GM23248 (cell line): ENCODE data around the gene RPL15. TPM values are rescaled to one million over a fixed set of nuclear protein-coding genes. Genes with fewer than 3 reads are reported as not detected.

Experiments
- DNase-seq: peaks from one replicate; pipeline ENCODE4 v3.0.0-alpha.2; 2015
- H2AFZ ChIP-seq: fragments of 200-600 bp; sonication (generic); 2 replicates; pipeline ENCODE4 v1.6.1; 2016; ENCODE audit warnings: antibody characterized with exemption
- H3F3A ChIP-seq: fragments of 200-600 bp; sonication (generic); 2 replicates; pipeline ENCODE4 v1.6.1; 2016; ENCODE audit warnings: mild to moderate bottlenecking, antibody characterized with exemption, mixed run types; ENCODE audit not compliant: insufficient read depth
- H3K27ac ChIP-seq: fragments of 200-600 bp; sonication (generic); 2 replicates; pipeline ENCODE4 v1.5.1; 2016; ENCODE audit warnings: mild to moderate bottlenecking
- H3K27me3 ChIP-seq: fragments of 200-600 bp; sonication (generic); replicated peaks from 2 replicates; pipeline ENCODE4 v1.6.1; 2016; ENCODE audit warnings: mild to moderate bottlenecking; ENCODE audit not compliant: insufficient read depth
- H3K36me3 ChIP-seq: fragments of 200-600 bp; sonication (generic); 2 replicates; pipeline ENCODE4 v1.6.1; 2016; ENCODE audit warnings: low read depth, mild to moderate bottlenecking
- H3K4me1 ChIP-seq: fragments of 200-600 bp; sonication (generic); 2 replicates; pipeline ENCODE4 v1.6.1; 2016; ENCODE audit warnings: mild to moderate bottlenecking; ENCODE audit not compliant: insufficient read depth
- H3K4me2 ChIP-seq: fragments of 200-600 bp; sonication (generic); one replicate; pipeline ENCODE4 v1.6.1; 2016; ENCODE audit warnings: mild to moderate bottlenecking; ENCODE audit not compliant: unreplicated experiment
- H3K4me3 ChIP-seq: fragments of 200-600 bp; sonication (generic); 2 replicates; pipeline ENCODE4 v1.5.1; 2016; ENCODE audit warnings: mild to moderate bottlenecking
- H3K79me2 ChIP-seq: fragments of 200-600 bp; sonication (generic); 2 replicates; pipeline ENCODE4 v1.6.1; 2016; ENCODE audit warnings: mild to moderate bottlenecking; ENCODE audit not compliant: insufficient read depth
- H3K9ac ChIP-seq: fragments of 200-600 bp; sonication (generic); 2 replicates; pipeline ENCODE4 v1.6.1; 2016; ENCODE audit warnings: mild to moderate bottlenecking
- H3K9me2 ChIP-seq: fragments of 200-600 bp; sonication (generic); 2 replicates; pipeline ENCODE4 v1.6.1; 2016; ENCODE audit warnings: mixed run types, mild to moderate bottlenecking, moderate library complexity; ENCODE audit not compliant: insufficient read depth
- H3K9me3 ChIP-seq: fragments of 200-600 bp; sonication (generic); one replicate; pipeline ENCODE4 v1.6.1; 2017; ENCODE audit warnings: low read depth
- H4K20me1 ChIP-seq: fragments of 200-600 bp; sonication (generic); 2 replicates; pipeline ENCODE4 v1.6.0; 2016; ENCODE audit not compliant: insufficient read depth
- EZH2 ChIP-seq: fragments of 200-600 bp; sonication (generic); IDR thresholded peaks from 2 replicates; pipeline ENCODE4 v1.6.1; 2018; ENCODE audit warnings: antibody characterized with exemption, mild to moderate bottlenecking; ENCODE audit not compliant: insufficient read depth, poor library complexity, severe bottlenecking
- EZH2phosphoT487 ChIP-seq: fragments of 200-600 bp; sonication (generic); IDR thresholded peaks from 2 replicates; pipeline ENCODE4 v1.6.1; 2018; ENCODE audit warnings: antibody characterized with exemption, moderate library complexity, mild to moderate bottlenecking, low read depth; ENCODE audit not compliant: insufficient read depth
- WGBS, 2 experiments: methylation state at CpG; one replicate each; pipeline ENCODE4 v1.1.6; 2015 to 2017; ENCODE audit warnings: low lambda C conversion rate in 2 of 2, low coverage in 1 of 2; ENCODE audit errors: missing lambda C conversion rate in 2 of 2; 5-methylcytosine and 5-hydroxymethylcytosine counted together
- in situ Hi-C: fragments of 300-500 bp; cut with MboI; formaldehyde crosslinking; loops from 2 replicates; pipeline ENCODE4 v1.15.0; 2020
- polyA plus RNA-seq: library from polyadenylated mRNA; unstranded; fragments of >200 nt; fragmentation: Nextera tagmentation; extraction: Ambion mirVana; gene quantifications from 2 replicates; pipeline ENCODE4 v1.2.1, GENCODE V29; 2016
- total RNA-seq: library from RNA; depleted of rRNA; stranded (reverse); fragments of >200 nt; shearing (Covaris generic); gene quantifications from 2 replicates; pipeline ENCODE4 v1.2.3, GENCODE V29; 2014

Gene RPL15
- total and polyA plus RNA-seq, 2 experiments from 2014 or later = 1,685 to 2,236 TPM

- H3K9me3 ChIP-seq = no peaks in the 10 kb centered on the region
- no peaks in the 10 kb centered on the region for H3K36me3 ChIP-seq
- H3K9me2 ChIP-seq = no peaks in the 10 kb centered on the region
- H3K4me2 ChIP-seq = peak overlapping the region; percentile 75
- H3K27ac ChIP-seq = no peak overlapping the region
- H4K20me1 ChIP-seq = no peaks in the 10 kb centered on the region
- WGBS, 2 experiments = 19% methylated on average over 13 of the region's 13 CpGs
- H2AFZ ChIP-seq = peak overlapping the region; percentile 76
- no peak for DNase-seq
- peaks cover 22% of the 10 kb centered on the region for H3K4me1 ChIP-seq
- H3F3A ChIP-seq = peaks cover 22% of the 10 kb centered on the region
- H3K9ac ChIP-seq = peak overlapping the region; percentile 91
- no peak for TF ChIP-seq EZH2phosphoT487
- no peak for TF ChIP-seq EZH2
- peaks cover 21% of the 10 kb centered on the region for H3K79me2 ChIP-seq
- peak overlapping the region; percentile 69 for H3K4me3 ChIP-seq
- no peaks in the 10 kb centered on the region for H3K27me3 ChIP-seq
- in situ Hi-C loops = no loop called here
These were observed 27.3 kb downstream of the RPL15 start for GRCh38 chr3:23944007-23944783.

- Histone ChIP-seq H3K36me3 (no peaks in the 10 kb centered on the region), H3K4me3 (peak within 1 kb of the TSS; percentile 80), H3K4me1 (peaks cover 24% of the 10 kb centered on the region), H3K9me2 (no peaks in the 10 kb centered on the region), H2AFZ (peak within 1 kb of the TSS; percentile 76), H3F3A (peaks cover 22% of the 10 kb centered on the region), H3K4me2 (peak within 1 kb of the TSS; percentile 87), H3K9me3 (no peaks in the 10 kb centered on the region), H3K79me2 (peaks cover 29% of the 10 kb centered on the region), H3K9ac (peak within 1 kb of the TSS; percentile 91), H3K27ac (peak within 1 kb of the TSS; percentile 87), H4K20me1 (0 out of 2 replicates have a peak, but pooled peaks cover 2% of the 10 kb centered on the region), H3K27me3 (no peaks in the 10 kb centered on the region)
- in situ Hi-C loops = no loop called here
- 0 to 1% methylated on average over 19 to 50 of the region's 88 CpGs for WGBS, 2 experiments
- peak; percentile 95 for DNase-seq
- TF ChIP-seq EZH2 (no peak), EZH2phosphoT487 (no peak)
These were observed 28.1 kb downstream of the RPL15 start, which contains the start of gene NR1D2 for GRCh38 chr3:23944861-23945662. Gene NR1D2, plus strand, starts transcription at chr3:23945286. Its CDS starts 293 bp downstream, at chr3:23945579.

GRCh38 chr3:23945663-23945912 lies 28.7 kb downstream of the RPL15 start:
- TF ChIP-seq EZH2 (no peak), EZH2phosphoT487 (no peak)
- in situ Hi-C loops = no loop called here

GRCh38 chr3:23945913-23946687 lies 29.2 kb downstream of the RPL15 start:
- Histone ChIP-seq H4K20me1 (0 out of 2 replicates have a peak, but pooled peaks cover 8% of the 10 kb centered on the region), H2AFZ (no peak overlapping the region), H3K4me1 (peaks cover 27% of the 10 kb centered on the region), H3K9me2 (no peaks in the 10 kb centered on the region), H3K4me3 (peak overlapping the region; percentile 80), H3K27me3 (no peaks in the 10 kb centered on the region), H3K27ac (peak overlapping the region; percentile 87), H3F3A (peaks cover 22% of the 10 kb centered on the region), H3K79me2 (peaks cover 40% of the 10 kb centered on the region), H3K9me3 (no peaks in the 10 kb centered on the region), H3K4me2 (peak overlapping the region; percentile 87), H3K9ac (peak overlapping the region; percentile 91), H3K36me3 (no peaks in the 10 kb centered on the region)
- in situ Hi-C loops = no loop called here
- TF ChIP-seq EZH2phosphoT487 (no peak), EZH2 (no peak)
- peak; percentile 98 for DNase-seq
- 2% methylated on average over 50 to 70 of the region's 87 CpGs for WGBS, 2 experiments

More at GRCh38 chr3:23945663-23945912, 28.7 kb downstream of the RPL15 start:
- H3K9me3 ChIP-seq = no peaks in the 10 kb centered on the region
- DNase-seq = no peak
- H4K20me1 ChIP-seq = 0 out of 2 replicates have a peak, but pooled peaks cover 6% of the 10 kb centered on the region
- H3K4me2 ChIP-seq = no peak overlapping the region
- peaks cover 27% of the 10 kb centered on the region for H3K4me1 ChIP-seq
- peak overlapping the region; percentile 91 for H3K9ac ChIP-seq
- H3K79me2 ChIP-seq = peaks cover 35% of the 10 kb centered on the region
- WGBS, 2 experiments = 0 to 2% methylated on average over 4 to 24 of the region's 39 CpGs
- H3K9me2 ChIP-seq = no peaks in the 10 kb centered on the region
- H3F3A ChIP-seq = peaks cover 22% of the 10 kb centered on the region
- peak overlapping the region; percentile 69 for H3K4me3 ChIP-seq
- H3K27ac ChIP-seq = peak overlapping the region; percentile 73
- H3K36me3 ChIP-seq = no peaks in the 10 kb centered on the region
- H3K27me3 ChIP-seq = no peaks in the 10 kb centered on the region
- no peak overlapping the region for H2AFZ ChIP-seq
